ENCODE data around the gene CHRD.

Gene CHRD

DNA sequence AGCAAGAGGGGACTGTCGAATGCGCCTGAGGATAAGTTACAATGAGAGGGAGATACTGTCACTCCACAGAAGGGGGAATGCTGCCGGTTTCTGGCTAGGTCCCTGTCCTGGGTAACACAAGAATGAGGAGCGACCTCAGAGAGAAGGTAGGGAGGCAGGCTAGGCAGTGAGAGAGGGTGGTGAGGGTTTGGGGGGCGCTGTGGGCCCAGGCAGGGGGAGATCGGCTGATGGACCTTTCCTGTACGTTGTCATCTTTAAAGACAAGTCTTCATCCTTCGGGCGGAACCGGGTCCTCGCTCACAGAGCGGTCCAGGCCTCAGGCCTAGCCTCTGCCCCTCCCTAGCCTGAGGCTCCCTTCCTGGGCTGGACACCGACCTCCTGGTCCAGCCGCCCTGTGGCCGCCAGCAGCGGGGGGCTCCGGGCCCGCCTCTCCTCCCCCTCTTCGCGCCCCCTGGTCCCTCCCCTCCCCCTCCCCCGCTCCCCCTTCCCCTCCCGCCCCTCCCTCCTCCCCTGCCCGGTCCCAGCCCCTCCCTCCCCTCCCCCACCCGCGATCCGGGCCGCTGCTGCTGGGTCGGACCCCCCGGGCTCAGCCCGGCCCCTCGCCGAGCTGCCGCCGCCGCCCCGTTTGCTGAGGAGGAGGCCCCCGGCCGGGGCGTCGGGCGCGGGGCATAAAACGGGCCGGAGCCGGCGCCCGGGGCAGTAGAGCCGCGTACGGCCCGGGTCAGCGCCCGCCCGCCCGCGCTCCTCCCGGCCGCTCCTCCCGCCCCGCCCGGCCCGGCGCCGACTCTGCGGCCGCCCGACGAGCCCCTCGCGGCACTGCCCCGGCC, at the start of gene CHRD:
CHRD (plus strand) TSS at position 697 of the 827 bp plus-strand sequence. CDS start 265 bp downstream, outside the sequence.
- in situ Hi-C loops (cut with MboI; ENCODE audit: low sequenced_read_pairs, unreplicated experiment): no loop called here
- peak; percentile 46 for DNase-seq (ENCODE audit: low spot score)
- TF ChIP-seq, protein P1, sequence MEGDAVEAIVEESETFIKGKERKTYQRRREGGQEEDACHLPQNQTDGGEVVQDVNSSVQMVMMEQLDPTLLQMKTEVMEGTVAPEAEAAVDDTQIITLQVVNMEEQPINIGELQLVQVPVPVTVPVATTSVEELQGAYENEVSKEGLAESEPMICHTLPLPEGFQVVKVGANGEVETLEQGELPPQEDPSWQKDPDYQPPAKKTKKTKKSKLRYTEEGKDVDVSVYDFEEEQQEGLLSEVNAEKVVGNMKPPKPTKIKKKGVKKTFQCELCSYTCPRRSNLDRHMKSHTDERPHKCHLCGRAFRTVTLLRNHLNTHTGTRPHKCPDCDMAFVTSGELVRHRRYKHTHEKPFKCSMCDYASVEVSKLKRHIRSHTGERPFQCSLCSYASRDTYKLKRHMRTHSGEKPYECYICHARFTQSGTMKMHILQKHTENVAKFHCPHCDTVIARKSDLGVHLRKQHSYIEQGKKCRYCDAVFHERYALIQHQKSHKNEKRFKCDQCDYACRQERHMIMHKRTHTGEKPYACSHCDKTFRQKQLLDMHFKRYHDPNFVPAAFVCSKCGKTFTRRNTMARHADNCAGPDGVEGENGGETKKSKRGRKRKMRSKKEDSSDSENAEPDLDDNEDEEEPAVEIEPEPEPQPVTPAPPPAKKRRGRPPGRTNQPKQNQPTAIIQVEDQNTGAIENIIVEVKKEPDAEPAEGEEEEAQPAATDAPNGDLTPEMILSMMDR (IDR thresholded peaks at IDR 0.05; ENCODE audit: borderline replicate concordance, control extremely low read depth, extremely low read depth, insufficient read depth, missing control alignments): no peak

DNA sequence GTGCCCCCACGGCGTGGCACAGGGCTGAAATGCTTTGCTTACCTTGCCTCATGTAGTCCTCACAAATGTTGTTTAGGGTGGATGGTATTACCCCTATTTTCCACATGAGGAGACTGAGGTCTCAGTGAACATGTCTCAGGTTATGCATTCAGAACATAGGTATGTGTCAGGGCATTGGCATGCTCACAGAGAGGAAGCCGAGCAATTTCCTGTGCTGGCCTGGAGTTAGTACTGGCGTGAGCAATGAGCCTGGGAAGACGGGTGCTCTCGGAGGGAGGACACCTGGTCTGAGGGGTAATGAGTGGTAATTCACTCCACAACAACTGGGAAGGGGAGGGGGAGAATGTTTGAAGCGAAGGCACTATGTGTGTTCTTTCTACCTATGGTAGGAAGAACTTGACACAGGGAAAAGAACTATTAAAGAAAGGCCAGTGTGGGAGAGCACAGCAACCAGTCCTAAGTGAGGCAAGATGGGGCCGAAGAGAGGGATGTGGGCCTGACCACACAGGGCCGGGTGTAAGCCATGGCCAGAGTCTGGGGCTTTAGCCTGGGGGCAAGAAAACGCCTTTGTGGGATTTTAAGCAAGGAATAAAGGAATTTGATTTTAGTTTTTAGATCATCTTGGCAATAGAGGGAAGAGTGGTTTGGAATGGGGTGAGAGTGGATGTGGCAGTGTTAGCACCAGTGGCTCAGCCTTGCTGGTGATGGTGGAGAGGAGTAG, 47.3 kb upstream of the CHRD start:
- in situ Hi-C loops (cut with MboI; ENCODE audit: low sequenced_read_pairs, unreplicated experiment): no loop called here
- TF ChIP-seq, protein P1 (IDR thresholded peaks at IDR 0.05; ENCODE audit: borderline replicate concordance, control extremely low read depth, extremely low read depth, insufficient read depth, missing control alignments): no peak
- no peak for DNase-seq (ENCODE audit: low spot score)

DNA sequence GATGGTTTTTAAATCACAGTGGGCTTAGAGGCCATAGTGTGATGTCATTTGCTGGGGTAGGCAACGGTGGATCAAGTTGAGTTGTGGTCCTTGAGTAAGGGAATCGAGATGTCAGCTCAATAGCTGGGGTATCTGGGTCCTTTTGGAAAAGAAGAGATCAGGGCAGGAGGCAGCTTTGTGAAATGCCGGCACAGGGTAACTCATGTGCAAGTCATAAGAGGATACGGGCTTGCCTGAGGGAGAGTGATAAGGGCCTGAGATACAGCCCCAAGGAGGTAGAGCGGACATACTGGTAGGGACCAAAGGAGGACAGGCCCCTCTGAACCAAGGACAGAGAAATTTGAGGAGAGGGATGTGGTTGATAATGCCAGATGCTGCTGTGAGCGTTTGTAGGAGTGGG, 46.7 kb upstream of the CHRD start:
- DNase-seq (ENCODE audit: low spot score): no peak
- in situ Hi-C loops (cut with MboI; ENCODE audit: low sequenced_read_pairs, unreplicated experiment): no loop called here
- TF ChIP-seq, protein P1 (IDR thresholded peaks at IDR 0.05; ENCODE audit: borderline replicate concordance, control extremely low read depth, extremely low read depth, insufficient read depth, missing control alignments): no peak

DNA sequence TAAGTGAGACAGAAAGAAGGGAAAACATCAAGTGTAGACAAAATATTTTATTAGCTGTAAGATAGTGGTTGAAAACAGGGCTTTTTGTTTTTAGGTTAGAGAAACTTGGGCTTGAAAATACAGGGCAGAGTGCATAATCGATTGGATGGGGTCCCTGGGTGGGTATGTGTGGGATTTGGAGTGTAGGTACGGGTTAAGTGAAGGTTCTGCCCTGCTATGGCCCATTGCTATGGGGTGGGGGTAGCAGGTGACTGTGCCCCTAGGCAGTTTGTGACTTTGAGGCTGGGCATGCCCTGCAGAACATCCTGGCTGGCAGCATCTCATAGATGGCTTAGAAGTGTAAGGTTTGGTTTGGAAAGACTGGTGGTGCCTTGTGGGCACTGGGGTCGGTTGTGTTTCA, 46.2 kb upstream of the CHRD start:
- in situ Hi-C loops (cut with MboI; ENCODE audit: low sequenced_read_pairs, unreplicated experiment): no loop called here

DNA sequence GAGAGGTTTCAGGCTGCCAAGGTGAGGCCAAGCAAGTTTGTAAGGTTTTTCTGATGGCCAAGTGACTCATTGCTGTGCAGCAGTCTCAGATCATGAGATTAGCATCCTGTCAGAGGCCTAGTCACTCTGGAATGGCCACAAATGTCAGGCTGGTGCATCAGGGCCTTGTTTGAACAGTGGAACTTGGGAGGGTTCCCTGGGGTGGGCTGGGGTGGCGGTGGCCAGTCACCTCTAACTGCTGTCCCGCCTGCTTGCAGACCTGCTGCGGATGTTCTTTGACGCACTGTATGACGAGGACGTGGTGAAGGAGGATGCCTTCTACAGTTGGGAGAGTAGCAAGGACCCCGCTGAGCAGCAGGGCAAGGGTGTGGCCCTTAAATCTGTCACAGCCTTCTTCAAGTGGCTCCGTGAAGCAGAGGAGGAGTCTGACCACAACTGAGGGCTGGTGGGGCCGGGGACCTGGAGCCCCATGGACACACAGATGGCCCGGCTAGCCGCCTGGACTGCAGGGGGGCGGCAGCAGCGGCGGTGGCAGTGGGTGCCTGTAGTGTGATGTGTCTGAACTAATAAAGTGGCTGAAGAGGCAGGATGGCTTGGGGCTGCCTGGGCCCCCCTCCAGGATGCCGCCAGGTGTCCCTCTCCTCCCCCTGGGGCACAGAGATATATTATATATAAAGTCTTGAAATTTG, 45.2 kb upstream of the CHRD start:
- in situ Hi-C loops (cut with MboI; ENCODE audit: low sequenced_read_pairs, unreplicated experiment): no loop called here
- no peak for DNase-seq (ENCODE audit: low spot score)
- TF ChIP-seq, protein P1 (IDR thresholded peaks at IDR 0.05; ENCODE audit: borderline replicate concordance, control extremely low read depth, extremely low read depth, insufficient read depth, missing control alignments): no peak

More for the DNA sequence above, 46.2 kb upstream of the CHRD start:
- TF ChIP-seq, protein P1 (IDR thresholded peaks at IDR 0.05; ENCODE audit: borderline replicate concordance, control extremely low read depth, extremely low read depth, insufficient read depth, missing control alignments): no peak
- DNase-seq (ENCODE audit: low spot score): no peak

DNA sequence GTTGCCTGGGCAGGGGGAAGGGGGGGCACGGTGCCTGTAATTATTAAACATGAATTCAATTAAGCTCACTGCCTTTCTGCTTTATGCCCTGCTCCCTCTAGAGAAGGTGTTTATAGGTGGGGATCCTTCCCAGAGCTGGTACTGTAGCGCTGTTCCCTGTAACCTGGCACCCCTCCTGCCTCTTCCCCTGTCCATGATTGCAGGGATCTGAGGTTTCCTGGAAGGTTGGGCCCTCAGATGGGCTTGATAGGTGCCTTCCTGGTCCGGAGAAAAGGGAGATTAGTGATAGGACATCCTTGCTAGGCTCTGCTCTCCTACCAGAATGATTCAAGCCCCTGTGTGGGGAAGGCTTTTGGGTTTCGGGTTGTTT, 44.6 kb upstream of the CHRD start:
- DNase-seq (ENCODE audit: low spot score): peak; percentile 57
- TF ChIP-seq, protein P1 (IDR thresholded peaks at IDR 0.05; ENCODE audit: borderline replicate concordance, control extremely low read depth, extremely low read depth, insufficient read depth, missing control alignments): no peak
- in situ Hi-C loops (cut with MboI; ENCODE audit: low sequenced_read_pairs, unreplicated experiment): no loop called here
